Erythroblast (primary cell): ENCODE results near the gene RAP2A.

Experiments
- GATA1 ChIP-seq: IDR thresholded peaks from 2 replicates; pipeline ENCODE4 v1.6.1; 2011; ENCODE audit warnings: low read depth, mild to moderate bottlenecking, control low read depth, low read length, moderate library complexity
- POLR2A ChIP-seq: IDR thresholded peaks from 2 replicates; pipeline ENCODE4 v1.6.1; 2011; ENCODE audit warnings: mild to moderate bottlenecking, low read length

GRCh38 chr13:97425590-97425989 lies 8.4 kb upstream of the RAP2A start:
- TF ChIP-seq POLR2A, result no peak
- TF ChIP-seq GATA1, result no peak
